Stimulated activated CD8-positive, alpha-beta memory T cell treated with anti-CD3 and anti-CD28 coated beads, Interleukin-2, amount 100 ng/mL, for 48 hours (primary cell): ENCODE data around the gene RNASE13.

Experiments
- DNase-seq, 2 donors: peaks; one replicate each; pipeline ENCODE4 v3.0.0-alpha.2; 2020; ENCODE audit warnings: low read depth in 2 of 2

Gene RNASE13

GRCh38 chr14:21034707-21035106 is at the start of gene RNASE13:
RNASE13 (minus strand) TSS chr14:21034807; CDS start chr14:21034288, 519 bp downstream.
- no peak for DNase-seq

GRCh38 chr14:21084396-21084795 is 49.8 kb upstream of the RNASE13 start:
- DNase-seq = no peak

- no peak for DNase-seq
Measured at GRCh38 chr14:21083565-21084325, 49.1 kb upstream of the RNASE13 start.

GRCh38 chr14:21081521-21082142 is 47.0 kb upstream of the RNASE13 start:
- DNase-seq = no peak

- no peak for DNase-seq
Measured at GRCh38 chr14:21078726-21079125, 44.1 kb upstream of the RNASE13 start.

- no peak for DNase-seq
Measured at GRCh38 chr14:21078287-21078686, 43.7 kb upstream of the RNASE13 start.

GRCh38 chr14:21077672-21078071 is 43.1 kb upstream of the RNASE13 start:
- no peak for DNase-seq

GRCh38 chr14:21075719-21076437 is 41.3 kb upstream of the RNASE13 start:
- no peak for DNase-seq

- no peak for DNase-seq
Measured at GRCh38 chr14:21074398-21075272, 40.0 kb upstream of the RNASE13 start.

GRCh38 chr14:21073921-21074320 is 39.3 kb upstream of the RNASE13 start:
- DNase-seq = no peak

- no peak for DNase-seq
Measured at GRCh38 chr14:21072781-21073339, 38.3 kb upstream of the RNASE13 start.

GRCh38 chr14:21072031-21072473 is 37.4 kb upstream of the RNASE13 start:
- DNase-seq = no peak

GRCh38 chr14:21071225-21072030 is 36.8 kb upstream of the RNASE13 start:
- peak; percentile 40 to 47 for DNase-seq

- no peak for DNase-seq
Measured at GRCh38 chr14:21070610-21071224, 36.1 kb upstream of the RNASE13 start.

GRCh38 chr14:21070083-21070609 is 35.5 kb upstream of the RNASE13 start, which contains the start of gene ARHGEF40:
ARHGEF40 (plus strand) TSS chr14:21070304; CDS start chr14:21070397, 93 bp downstream.
- no peak for DNase-seq

- no peak for DNase-seq
Measured at GRCh38 chr14:21069388-21070082, 34.9 kb upstream of the RNASE13 start.

- no peak for DNase-seq
Measured at GRCh38 chr14:21068521-21069387, 34.1 kb upstream of the RNASE13 start.

- DNase-seq = no peak
Measured at GRCh38 chr14:21066882-21067502, 32.4 kb upstream of the RNASE13 start.
